ENCODE results near the gene YIPF3.

The YIPF3 gene

DNA sequence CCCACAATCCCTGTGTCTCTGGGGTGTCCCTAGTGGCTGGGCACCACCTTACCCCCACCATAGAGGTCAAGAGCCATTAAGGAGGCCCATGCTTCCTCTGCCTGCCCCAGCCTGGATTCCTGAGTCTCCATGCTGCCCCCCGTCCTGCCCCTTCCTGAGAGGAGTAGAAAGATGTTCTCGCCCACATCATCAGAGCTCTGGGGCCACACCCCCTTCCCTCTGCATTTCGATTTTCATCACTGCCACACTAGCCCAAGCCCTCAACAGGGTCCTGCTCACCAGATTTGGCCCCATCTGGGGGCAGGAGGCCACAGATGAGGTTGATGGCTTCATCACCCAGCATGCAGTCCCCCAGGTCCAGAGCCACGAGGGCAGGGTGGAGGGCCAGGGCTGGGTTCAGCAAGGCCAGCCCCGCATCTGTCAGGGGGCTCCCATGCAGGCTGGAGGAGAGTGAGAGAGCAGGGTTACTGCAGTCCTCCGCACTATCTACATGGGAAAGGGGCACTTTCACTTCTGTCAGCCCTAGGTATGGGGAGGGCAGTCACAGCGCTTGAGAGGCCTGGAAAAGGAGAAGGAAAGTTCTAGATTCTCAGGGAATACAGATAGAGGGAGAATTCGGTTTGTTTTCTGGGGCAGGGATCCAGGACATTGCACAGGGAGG lies 8.1 kb downstream of the YIPF3 start:
- peaks cover 12 to 23% of the 10 kb centered on the region in 2 experiments for H3K4me1 ChIP-seq (ENCODE audit: control insufficient read depth in 1 of 2, insufficient read depth in 1 of 2, low read depth in 1 of 2, low read length in 1 of 2)

DNA sequence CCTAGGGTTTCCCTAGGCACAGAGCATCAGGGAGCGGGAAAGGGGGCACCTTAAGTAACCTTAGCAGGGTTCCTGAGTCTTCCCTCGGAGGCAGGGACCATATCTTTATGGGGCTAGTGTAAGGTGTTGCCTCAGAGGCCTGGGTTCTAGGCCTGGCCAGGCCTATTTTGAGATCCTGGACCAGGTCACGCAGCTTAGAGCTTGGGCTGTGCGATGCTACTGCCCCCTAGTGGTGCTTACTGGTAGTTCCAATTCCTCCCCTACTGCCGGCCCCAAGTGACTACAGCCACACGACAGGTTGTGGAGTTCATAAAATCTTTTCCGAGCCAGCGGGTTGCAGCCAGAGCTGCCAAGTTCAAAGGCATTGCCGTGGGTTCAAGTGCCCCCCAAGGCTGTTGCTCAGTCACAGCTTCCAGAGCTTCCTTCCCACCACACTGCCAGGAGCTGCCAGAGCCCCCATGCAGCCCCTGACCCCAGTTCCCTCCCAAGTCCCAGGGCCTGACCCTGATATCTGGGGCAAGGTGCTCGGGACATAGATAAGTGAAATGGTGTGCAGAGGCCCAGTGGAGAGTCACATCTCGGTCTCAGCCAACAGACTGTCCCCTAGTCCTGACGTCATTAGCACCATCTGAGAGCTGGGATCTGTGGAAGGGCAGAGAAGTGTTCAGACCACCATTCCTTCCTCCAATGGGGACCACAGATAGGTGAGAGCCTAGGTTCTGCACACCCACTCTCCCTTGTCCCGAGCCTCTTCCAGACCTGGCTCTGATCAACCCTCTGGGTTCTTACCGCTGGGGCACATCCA lies 9.9 kb downstream of the YIPF3 start:
- peaks cover 56% of the 10 kb centered on the region for H3K36me3 ChIP-seq
- H3K9me3 ChIP-seq, result no peaks in the 10 kb centered on the region
- TF ChIP-seq, protein P1, sequence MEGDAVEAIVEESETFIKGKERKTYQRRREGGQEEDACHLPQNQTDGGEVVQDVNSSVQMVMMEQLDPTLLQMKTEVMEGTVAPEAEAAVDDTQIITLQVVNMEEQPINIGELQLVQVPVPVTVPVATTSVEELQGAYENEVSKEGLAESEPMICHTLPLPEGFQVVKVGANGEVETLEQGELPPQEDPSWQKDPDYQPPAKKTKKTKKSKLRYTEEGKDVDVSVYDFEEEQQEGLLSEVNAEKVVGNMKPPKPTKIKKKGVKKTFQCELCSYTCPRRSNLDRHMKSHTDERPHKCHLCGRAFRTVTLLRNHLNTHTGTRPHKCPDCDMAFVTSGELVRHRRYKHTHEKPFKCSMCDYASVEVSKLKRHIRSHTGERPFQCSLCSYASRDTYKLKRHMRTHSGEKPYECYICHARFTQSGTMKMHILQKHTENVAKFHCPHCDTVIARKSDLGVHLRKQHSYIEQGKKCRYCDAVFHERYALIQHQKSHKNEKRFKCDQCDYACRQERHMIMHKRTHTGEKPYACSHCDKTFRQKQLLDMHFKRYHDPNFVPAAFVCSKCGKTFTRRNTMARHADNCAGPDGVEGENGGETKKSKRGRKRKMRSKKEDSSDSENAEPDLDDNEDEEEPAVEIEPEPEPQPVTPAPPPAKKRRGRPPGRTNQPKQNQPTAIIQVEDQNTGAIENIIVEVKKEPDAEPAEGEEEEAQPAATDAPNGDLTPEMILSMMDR (IDR thresholded peaks at IDR 0.05), result peak; percentile 91
- H3K27ac ChIP-seq, result no peak overlapping the region
- H3K4me1 ChIP-seq (ENCODE audit: control insufficient read depth in 1 of 2, insufficient read depth in 1 of 2, low read depth in 1 of 2, low read length in 1 of 2), result peaks cover 12 to 23% of the 10 kb centered on the region in 2 experiments
- peaks cover 40% of the 10 kb centered on the region for H3K27me3 ChIP-seq
- no peak overlapping the region for H3K4me3 ChIP-seq (ENCODE audit: low read depth in 1 of 2, low read length in 1 of 2)

More for the DNA sequence above, 8.1 kb downstream of the YIPF3 start:
- Histone ChIP-seq H3K27ac (no peak overlapping the region), H3K4me3 (ENCODE audit: low read depth in 1 of 2, low read length in 1 of 2) (no peak overlapping the region), H3K36me3 (peaks cover 56% of the 10 kb centered on the region), H3K27me3 (peaks cover 40% of the 10 kb centered on the region), H3K9me3 (no peaks in the 10 kb centered on the region)
- TF ChIP-seq, protein P1 (IDR thresholded peaks at IDR 0.05), result no peak

DNA sequence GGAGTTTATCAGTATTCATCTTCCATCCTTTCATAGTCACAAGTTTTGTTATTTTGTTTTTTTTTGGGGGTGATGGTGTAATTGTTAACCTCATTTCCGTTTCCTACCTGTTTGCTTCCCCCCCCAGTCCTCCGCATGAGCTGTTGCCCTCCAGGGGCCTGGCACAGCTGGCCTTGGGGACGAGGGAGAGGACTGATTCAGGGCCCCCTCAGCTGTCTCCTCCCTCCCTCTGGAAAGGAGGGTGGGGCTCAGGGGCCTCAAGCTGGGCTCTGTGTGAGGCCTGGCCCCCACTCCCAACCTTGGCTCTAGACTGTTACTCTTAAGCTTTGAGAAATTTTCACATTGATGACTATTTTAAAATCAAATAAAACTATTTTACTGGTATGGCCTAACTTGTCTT lies 10.6 kb downstream of the YIPF3 start:
- Histone ChIP-seq H3K9me3 (no peaks in the 10 kb centered on the region), H3K27ac (no peak overlapping the region)

DNA sequence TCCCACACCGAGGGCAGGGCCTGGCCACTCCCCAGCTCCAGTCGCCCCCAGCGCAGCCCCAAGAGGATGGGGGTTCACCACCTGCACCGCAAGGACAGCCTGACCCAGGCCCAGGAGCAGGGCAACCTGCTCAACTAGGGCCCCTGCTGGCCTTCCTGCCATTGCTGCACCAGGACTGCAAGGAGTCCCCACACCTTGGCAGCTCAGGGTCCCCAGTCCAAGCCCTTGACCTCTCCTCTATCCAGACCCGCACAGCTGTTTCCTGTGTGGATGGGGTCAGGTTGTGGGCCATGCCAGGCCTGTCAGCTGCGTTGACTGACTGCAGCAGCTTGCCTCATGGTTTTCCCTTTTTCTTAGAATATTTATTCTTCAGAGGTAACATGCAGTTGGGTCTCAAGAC lies 11.0 kb downstream of the YIPF3 start:
- Histone ChIP-seq H3K4me3 (ENCODE audit: low read depth in 1 of 2, low read length in 1 of 2) (no peak overlapping the region), H3K4me1 (ENCODE audit: control insufficient read depth in 1 of 2, insufficient read depth in 1 of 2, low read depth in 1 of 2, low read length in 1 of 2) (peaks cover 12 to 23% of the 10 kb centered on the region in 2 experiments), H3K27me3 (peaks cover 40% of the 10 kb centered on the region), H3K27ac (no peak overlapping the region), H3K36me3 (peaks cover 56% of the 10 kb centered on the region), H3K9me3 (no peaks in the 10 kb centered on the region)
- TF ChIP-seq, protein P1 (IDR thresholded peaks at IDR 0.05), result no peak

More for the DNA sequence above, 10.6 kb downstream of the YIPF3 start:
- peaks cover 40% of the 10 kb centered on the region for H3K27me3 ChIP-seq
- TF ChIP-seq, protein P1 (IDR thresholded peaks at IDR 0.05), result no peak
- peaks cover 12 to 23% of the 10 kb centered on the region in 2 experiments for H3K4me1 ChIP-seq (ENCODE audit: control insufficient read depth in 1 of 2, insufficient read depth in 1 of 2, low read depth in 1 of 2, low read length in 1 of 2)
- no peak overlapping the region for H3K4me3 ChIP-seq (ENCODE audit: low read depth in 1 of 2, low read length in 1 of 2)
- H3K36me3 ChIP-seq, result peaks cover 56% of the 10 kb centered on the region

DNA sequence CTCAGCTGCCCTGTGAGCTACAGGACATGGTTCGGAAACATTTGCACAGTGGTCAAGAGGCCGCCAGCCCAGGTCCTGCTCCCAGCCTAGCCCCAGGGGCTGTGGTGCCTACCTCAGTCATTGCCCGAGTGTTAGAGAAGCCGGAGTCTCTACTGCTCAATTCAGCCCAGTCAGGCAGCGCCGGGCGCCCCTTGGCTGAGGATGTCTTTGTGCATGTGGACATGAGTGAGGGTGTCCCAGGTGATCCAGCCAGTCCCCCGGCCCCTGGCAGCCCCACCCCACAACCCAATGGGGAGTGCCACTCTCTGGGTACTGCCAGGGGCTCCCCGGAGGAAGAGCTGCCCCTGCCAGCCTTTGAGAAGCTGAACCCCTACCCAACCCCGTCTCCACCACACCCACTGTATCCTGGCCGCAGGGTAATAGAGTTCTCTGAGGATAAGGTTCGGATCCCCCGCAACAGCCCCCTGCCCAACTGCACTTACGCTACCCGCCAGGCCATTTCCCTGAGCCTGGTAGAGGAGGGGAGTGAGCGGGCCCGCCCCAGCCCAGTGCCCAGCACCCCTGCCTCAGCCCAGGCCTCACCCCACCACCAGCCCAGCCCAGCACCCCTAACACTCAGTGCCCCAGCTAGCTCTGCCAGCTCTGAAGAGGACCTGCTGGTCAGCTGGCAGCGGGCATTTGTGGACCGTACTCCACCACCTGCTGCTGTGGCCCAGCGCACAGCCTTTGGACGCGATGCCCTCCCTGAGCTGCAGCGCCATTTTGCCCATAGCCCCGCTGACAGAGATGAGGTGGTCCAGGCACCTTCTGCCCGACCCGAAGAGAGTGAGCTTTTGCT lies 11.8 kb downstream of the YIPF3 start:
- peaks cover 58% of the 10 kb centered on the region for H3K36me3 ChIP-seq
- no peak overlapping the region for H3K27ac ChIP-seq
- H3K4me1 ChIP-seq (ENCODE audit: control insufficient read depth in 1 of 2, insufficient read depth in 1 of 2, low read depth in 1 of 2, low read length in 1 of 2), result peaks cover 7 to 15% of the 10 kb centered on the region in 2 experiments
- H3K4me3 ChIP-seq (ENCODE audit: low read depth in 1 of 2, low read length in 1 of 2), result no peak overlapping the region
- TF ChIP-seq, protein P1 (IDR thresholded peaks at IDR 0.05), result no peak
- H3K9me3 ChIP-seq, result no peaks in the 10 kb centered on the region
- H3K27me3 ChIP-seq, result peaks cover 33% of the 10 kb centered on the region

Data from neutrophil (primary cell).